Non-pigmented ciliary epithelial cell (primary cell): ENCODE measurements around the gene CD6.

Experiments
- DNase-seq: peaks from one replicate; pipeline ENCODE4 v3.0.0-alpha.2; 2010; ENCODE audit warnings: low read depth

The CD6 gene

GRCh38 chr11:61010466-61011228 lies 39.2 kb downstream of the CD6 start:
- DNase-seq: no peak

DNA sequence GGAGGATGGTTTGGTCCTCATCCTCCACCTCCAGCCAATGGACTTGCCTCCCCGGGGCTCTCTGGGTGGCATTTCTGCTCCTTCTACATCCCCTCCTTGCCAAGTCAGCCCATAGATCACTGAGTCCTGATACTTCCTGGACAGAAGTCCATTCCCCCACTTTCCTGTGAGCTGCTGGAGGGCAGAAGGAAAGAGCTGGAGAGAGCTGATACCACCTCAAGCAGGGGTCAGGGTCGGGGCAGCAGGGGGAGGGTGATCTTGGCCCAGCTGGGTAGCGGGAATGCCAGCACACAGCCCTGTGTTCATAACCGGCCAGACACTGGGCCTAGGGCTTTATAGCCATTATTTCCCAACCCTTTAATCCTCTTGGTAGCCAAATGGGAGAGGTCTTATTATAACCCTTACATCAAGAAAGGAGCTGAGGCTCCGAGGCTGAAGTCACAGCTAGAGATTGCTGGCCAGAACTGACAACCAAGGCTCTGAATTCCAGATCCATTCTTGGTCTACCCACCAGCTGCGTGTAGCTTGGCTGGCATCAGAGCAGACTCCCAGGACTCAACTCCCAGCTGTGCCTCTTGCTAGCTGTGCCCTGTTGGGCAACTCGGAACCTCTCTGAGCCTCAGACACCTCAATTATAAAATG lies 39.9 kb downstream of the CD6 start:
- no peak for DNase-seq

- peak; percentile 15 for DNase-seq
These were observed 40.7 kb downstream of the CD6 start for GRCh38 chr11:61011950-61012736.

DNA sequence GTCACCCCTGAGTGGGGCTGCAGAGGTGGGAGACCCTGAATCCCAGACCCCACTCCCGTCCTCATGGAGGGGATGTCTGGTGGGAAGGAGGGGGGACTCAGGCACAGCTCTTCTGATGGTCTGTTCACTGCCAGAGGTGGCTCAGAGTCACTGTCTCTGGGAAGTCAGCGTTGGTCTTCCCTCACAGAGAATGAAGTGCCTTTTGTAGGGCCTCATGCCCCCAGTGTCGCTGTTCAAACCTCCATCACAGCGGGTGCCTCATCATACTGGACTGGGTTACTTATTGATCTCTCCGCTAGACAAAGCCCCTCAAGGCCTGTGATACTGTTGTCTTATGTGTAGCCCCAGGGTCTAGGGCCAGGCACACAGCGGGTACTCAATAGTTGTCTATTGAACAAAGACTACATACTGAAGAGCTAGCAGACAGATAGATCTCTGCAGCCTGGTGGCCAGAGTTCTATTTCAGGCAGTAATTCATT lies 41.3 kb downstream of the CD6 start:
- no peak for DNase-seq

GRCh38 chr11:61018059-61018458 lies 46.6 kb downstream of the CD6 start:
- DNase-seq: no peak

DNA sequence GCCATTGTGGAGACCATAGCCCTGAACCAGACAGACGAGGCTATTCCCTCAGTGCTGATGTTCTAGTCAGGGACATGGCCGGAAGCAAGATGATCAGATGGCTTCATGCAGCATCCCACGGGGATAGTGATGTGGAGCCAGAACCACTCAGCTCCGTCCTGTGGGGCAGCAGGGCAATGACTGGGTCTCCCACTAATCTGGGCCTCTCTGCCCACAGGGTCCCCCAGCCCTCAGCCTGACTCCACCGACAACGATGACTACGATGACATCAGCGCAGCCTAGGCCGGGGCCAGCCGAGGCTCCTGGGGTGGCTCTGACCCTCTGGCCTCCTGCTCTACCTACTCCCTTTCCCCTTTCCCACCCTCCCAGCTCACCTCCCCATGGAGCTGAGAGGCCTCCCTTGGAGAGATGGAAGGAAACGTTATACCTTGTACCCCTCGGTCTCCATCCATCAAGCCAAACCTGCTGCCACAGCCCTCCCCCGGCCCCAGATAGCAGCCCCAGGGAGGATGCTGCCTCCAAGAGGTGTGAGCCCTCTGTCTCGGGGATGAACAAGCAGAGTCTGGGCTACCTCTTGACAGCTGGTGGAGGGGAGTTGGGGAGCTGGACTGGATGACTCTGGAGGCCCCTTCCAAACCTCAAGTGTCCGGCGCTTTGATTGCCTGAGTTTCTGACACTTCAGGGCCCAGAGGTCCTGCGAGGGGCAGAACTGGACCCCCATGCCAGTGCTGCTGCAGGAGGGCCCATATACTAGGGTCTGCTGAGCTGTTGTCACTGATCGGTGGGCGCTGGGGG lies 47.8 kb downstream of the CD6 start:
- no peak for DNase-seq

DNA sequence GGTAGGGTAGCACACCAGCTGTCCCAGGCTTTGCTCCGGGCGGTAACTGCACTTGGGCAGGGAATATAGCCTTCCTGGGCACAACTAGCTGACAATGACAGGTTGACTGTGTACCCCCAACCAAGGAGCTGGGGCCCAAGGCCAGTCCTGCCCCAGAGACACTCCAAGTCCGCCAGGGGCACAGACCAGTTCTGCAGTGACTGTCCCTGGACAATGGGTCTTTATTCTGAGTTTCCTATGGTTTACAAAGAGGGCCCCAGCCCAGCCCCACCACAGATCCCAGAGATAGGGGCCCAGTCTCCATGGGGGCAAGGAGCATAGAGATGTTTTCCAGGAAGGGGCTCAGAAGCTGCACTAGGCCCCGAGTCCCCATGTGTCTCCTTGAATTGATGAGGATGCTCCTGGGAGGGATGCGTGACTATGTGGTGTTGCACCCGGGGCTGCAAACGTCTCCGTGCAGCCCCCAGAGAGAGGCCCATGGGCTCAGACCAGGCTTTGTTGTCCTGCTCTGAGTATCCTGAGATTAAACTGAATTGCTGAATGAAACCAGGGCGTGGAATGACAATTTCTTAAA lies 48.4 kb downstream of the CD6 start:
- no peak for DNase-seq

GRCh38 chr11:61020551-61021235 lies 49.2 kb downstream of the CD6 start:
- DNase-seq: no peak

GRCh38 chr11:61021661-61022212 lies 50.3 kb downstream of the CD6 start:
- no peak for DNase-seq

- DNase-seq: no peak
These were observed 51.0 kb downstream of the CD6 start for GRCh38 chr11:61022311-61023085.

GRCh38 chr11:61023086-61023965 lies 51.8 kb downstream of the CD6 start:
- DNase-seq: no peak

- no peak for DNase-seq
These were observed 52.5 kb downstream of the CD6 start for GRCh38 chr11:61023966-61024295.

- DNase-seq: no peak
These were observed 53.7 kb downstream of the CD6 start for GRCh38 chr11:61024938-61025820.

DNA sequence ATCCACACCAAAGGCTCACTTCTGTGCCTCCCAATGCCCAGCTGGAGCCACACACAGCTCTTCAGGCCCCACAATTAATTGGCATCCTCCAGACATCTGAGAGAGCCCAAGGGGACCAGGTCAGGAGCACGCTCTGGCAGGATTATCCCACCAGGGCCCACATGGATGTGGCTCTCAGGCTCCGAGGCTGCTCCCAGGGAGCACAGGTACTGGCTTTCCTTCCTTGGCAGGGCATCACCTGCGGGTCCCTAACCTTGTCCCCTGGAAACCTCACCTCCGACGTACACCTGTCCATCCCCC lies 54.3 kb downstream of the CD6 start:
- DNase-seq: no peak

DNA sequence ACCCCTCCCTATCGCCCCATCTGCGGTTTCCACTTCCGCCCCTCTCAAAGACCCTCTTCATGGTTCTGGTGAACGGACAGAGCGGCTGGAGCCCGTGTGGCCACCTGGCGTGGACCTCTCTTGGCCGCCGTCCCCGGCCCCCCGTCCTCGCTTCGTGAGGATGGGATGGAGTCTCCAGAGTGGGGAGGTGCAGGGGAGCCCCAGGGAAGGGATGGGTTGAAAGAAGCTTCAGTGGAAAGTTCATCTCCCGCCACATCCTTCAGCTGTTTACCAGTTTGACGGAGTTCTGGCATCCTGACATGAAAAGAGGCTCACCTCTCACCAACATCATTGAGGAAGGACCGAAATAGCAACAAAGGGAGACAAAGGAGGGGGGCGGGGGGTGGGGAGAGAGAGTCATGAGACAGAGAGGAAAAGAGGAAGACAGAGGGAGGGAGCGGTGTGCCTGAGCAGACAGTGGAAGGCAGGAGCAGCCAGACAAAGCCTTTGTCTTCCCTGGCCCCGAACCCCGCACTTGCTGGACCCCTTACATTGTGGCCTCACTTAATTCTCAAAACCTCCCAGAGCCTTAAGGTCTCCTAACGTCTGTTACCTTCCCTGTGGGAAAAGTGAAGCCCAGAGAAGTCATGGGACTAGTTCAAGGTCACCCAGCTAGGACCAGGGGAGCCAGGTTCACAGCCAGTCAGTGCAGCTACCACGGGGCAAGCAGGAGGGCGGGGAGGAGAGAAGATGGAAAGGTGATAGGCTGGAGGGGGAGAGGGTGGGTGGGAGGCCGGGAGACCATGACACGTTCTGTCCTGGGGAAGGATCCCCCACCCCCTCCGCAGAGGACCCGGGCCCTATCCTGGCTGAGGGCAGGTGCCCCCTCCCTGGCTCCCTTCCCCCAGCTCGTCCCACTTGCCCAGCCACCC lies 54.9 kb downstream of the CD6 start:
- DNase-seq: no peak

DNA sequence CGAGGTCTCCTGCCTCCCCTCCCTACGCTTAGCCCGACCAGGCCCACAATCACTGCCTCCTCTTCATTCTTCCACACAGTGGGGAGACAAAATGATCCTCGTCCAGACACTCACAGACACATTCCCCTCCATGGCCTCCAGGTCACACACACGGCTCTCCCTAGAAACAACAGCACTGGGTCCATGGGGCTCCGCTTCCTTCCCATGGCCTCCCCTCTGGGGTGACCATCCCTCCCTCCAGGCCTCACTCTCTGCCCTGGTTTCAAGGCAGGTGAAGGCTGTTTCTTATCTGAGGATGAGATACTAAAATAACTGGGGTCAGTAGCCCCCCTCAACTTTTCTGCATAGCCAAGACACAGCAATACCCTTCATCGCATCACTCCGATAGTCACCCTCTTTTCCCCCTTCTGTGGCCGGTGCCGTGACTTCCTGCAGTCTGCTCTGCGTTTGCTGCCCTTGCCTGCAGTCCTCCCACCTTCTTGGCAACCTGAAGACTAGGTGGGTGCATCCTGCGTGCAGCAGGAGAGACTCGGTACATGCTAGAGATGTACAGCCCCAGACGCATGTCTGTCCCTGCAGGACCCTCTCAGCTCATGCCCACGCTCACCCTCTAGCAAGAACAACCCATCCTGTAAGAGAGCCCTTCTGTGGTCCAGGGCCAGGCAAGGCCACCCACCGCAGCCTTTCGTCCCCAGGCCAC lies 55.8 kb downstream of the CD6 start:
- DNase-seq: no peak
